Limb (tissue), 2 donors: ENCODE results near the gene CXCR6.
A peak's percentile ranks its signal among the peaks of the same experiment; 100 is the strongest.

Experiments
- DNase-seq, 2 donors: peaks; one replicate each; pipeline ENCODE4 v3.0.0-alpha.2; 2016; ENCODE audit errors: extremely low spot score in 2 of 2

Gene CXCR6

GRCh38 chr3:45943207-45943846 lies at the start of gene CXCR6:
TSS of gene CXCR6 (plus strand) at chr3:45943464. CDS start at chr3:45946482, 3,018 bp downstream.
- DNase-seq = no peak

- no peak for DNase-seq
Observed at GRCh38 chr3:45894015-45894414, 49.2 kb upstream of the CXCR6 start.

GRCh38 chr3:45895686-45896468 lies 47.4 kb upstream of the CXCR6 start:
- DNase-seq = no peak

- no peak for DNase-seq
Observed at GRCh38 chr3:45896956-45897355, 46.3 kb upstream of the CXCR6 start.

GRCh38 chr3:45904931-45905330 lies 38.3 kb upstream of the CXCR6 start:
- no peak for DNase-seq

- no peak for DNase-seq
Observed at GRCh38 chr3:45905755-45906154, 37.5 kb upstream of the CXCR6 start.

- no peak for DNase-seq
Observed at GRCh38 chr3:45906681-45907407, 36.4 kb upstream of the CXCR6 start.

GRCh38 chr3:45907769-45908705 lies 35.2 kb upstream of the CXCR6 start:
- peak in 1 of 2 donors; percentile 13 for DNase-seq

- no peak for DNase-seq
Observed at GRCh38 chr3:45908761-45909160, 34.5 kb upstream of the CXCR6 start.

GRCh38 chr3:45909542-45909941 lies 33.7 kb upstream of the CXCR6 start:
- no peak for DNase-seq

- DNase-seq = no peak
Observed at GRCh38 chr3:45910892-45911291, 32.4 kb upstream of the CXCR6 start.

- DNase-seq = no peak
Observed at GRCh38 chr3:45911511-45912226, 31.6 kb upstream of the CXCR6 start.

GRCh38 chr3:45912435-45912834 lies 30.8 kb upstream of the CXCR6 start:
- DNase-seq = no peak

- DNase-seq = no peak
Observed at GRCh38 chr3:45914362-45915058, 28.8 kb upstream of the CXCR6 start.

- DNase-seq = no peak
Observed at GRCh38 chr3:45915059-45915439, 28.2 kb upstream of the CXCR6 start.

GRCh38 chr3:45915518-45916231 lies 27.6 kb upstream of the CXCR6 start:
- DNase-seq = no peak

GRCh38 chr3:45917146-45917898 lies 25.9 kb upstream of the CXCR6 start:
- no peak for DNase-seq

- DNase-seq = no peak
Observed at GRCh38 chr3:45921158-45922038, 21.9 kb upstream of the CXCR6 start.
